H1 (cell line): ENCODE measurements around the gene SCYL1.

ENCODE experiments used
- ATF3 ChIP-seq: IDR thresholded peaks from 2 replicates; pipeline ENCODE4 v1.6.1; 2011; ENCODE audit warnings: low read depth, mild to moderate bottlenecking, low read length; ENCODE audit not compliant: insufficient read depth
- CTCF ChIP-seq, 3 experiments: IDR thresholded peaks; 1 replicate in 2 of 3; 2 replicates in 1 of 3; pipeline versions ENCODE4 v1.5.1 to v1.6.1; 2011; ENCODE audit warnings: low read length in 3 of 3, mild to moderate bottlenecking in 3 of 3, inconsistent platforms in 2 of 3, low read depth in 1 of 3, moderate library complexity in 1 of 3; ENCODE audit not compliant: insufficient read depth in 1 of 3; ENCODE audit errors: control extremely low read depth in 1 of 3
- EZH2 ChIP-seq: fragments of 200-600 bp; sonication (generic); IDR thresholded peaks from 2 replicates; pipeline ENCODE4 v1.7.1; 2012; ENCODE audit warnings: low read depth, mild to moderate bottlenecking, moderate library complexity, low read length, inconsistent platforms; ENCODE audit not compliant: severe bottlenecking
- KDM1A ChIP-seq: fragments of 200-600, 300-600 bp; sonication (generic); IDR thresholded peaks from 2 replicates; pipeline ENCODE4 v1.7.1; 2016; ENCODE audit warnings: mild to moderate bottlenecking, low read length, borderline replicate concordance
- POLR2A ChIP-seq, 2 experiments: IDR thresholded peaks; 1 replicate in 1 of 2; 2 replicates in 1 of 2; pipeline ENCODE4 v1.6.1; 2011; ENCODE audit warnings: low read depth in 2 of 2, low read length in 2 of 2, mild to moderate bottlenecking in 2 of 2; ENCODE audit errors: control extremely low read depth in 1 of 2
- ZNF274 ChIP-seq: IDR thresholded peaks from 2 replicates; pipeline ENCODE4 v1.7.0; 2012; ENCODE audit warnings: low read length, borderline replicate concordance; ENCODE audit errors: extremely low read depth

- TF ChIP-seq KDM1A (no peak), CTCF (IDR thresholded peaks at IDR 0.05; ENCODE audit: control extremely low read depth in 1 of 3, insufficient read depth in 1 of 3, low read depth in 1 of 3, low read length in 3 of 3) (no peak), EZH2 (no peak), POLR2A (IDR thresholded peaks at IDR 0.05; ENCODE audit: control extremely low read depth in 1 of 2, low read depth in 2 of 2, low read length in 2 of 2) (no peak), ZNF274 (no peak), ATF3 (no peak)
Observed at GRCh38 chr11:65556470-65557279, 31.8 kb downstream of the SCYL1 start.
